GM18520 (cell line): Measurements from ENCODE around the gene PTPRCAP.
"Not testable (repeated sequence)": the region's sequence is repeated elsewhere in the genome, so short reads cannot be mapped to it uniquely, and the experiment has no call there.

Experiments used
- ATAC-seq: cut with Tn5 transposase; IDR thresholded peaks from one replicate; pipeline ENCODE4 v1.9.1; 2021; ENCODE audit not compliant: unreplicated experiment

Gene PTPRCAP

GRCh38 chr11:67437082-67437808 is at the start of gene PTPRCAP:
Gene PTPRCAP (minus strand): TSS chr11:67437682. CDS start chr11:67437619, 63 bp downstream.
- ATAC-seq: no peak

DNA sequence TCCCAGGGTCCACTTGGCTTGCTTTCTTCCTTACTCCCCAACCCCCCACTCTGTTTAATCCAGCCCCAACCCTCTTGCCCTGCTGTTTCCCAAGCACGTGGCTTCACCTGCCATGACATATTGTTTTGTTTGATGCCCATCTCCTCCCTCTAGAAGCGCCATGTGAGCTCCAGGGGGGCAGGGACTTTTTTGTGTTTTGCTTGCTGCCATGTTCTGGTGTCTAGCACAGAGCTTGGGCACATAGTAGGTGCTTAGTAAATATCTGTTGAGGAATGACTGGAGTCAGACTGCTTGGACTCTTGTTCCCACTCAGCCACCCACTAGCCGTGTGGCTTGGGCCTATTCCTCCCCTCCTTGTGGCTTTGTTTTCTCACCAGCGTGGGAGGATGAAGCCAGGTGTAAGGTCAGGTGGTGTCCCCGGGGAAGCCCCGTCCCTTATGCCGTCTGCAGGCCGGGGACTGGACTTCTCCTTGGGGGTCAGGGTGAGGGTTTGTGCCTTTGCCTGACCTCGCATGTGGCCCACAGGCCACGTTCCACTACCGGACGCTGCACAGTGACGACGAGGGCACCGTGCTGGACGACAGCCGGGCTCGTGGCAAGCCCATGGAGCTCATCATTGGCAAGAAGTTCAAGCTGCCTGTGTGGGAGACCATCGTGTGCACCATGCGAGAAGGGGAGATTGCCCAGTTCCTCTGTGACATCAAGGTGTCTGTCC is 49.2 kb upstream of the PTPRCAP start:
- peak; percentile 24 for ATAC-seq

- peak; percentile 22 for ATAC-seq
Observed at GRCh38 chr11:67485873-67486361, 48.4 kb upstream of the PTPRCAP start.

GRCh38 chr11:67484847-67485311 is 47.4 kb upstream of the PTPRCAP start:
- no peak for ATAC-seq

DNA sequence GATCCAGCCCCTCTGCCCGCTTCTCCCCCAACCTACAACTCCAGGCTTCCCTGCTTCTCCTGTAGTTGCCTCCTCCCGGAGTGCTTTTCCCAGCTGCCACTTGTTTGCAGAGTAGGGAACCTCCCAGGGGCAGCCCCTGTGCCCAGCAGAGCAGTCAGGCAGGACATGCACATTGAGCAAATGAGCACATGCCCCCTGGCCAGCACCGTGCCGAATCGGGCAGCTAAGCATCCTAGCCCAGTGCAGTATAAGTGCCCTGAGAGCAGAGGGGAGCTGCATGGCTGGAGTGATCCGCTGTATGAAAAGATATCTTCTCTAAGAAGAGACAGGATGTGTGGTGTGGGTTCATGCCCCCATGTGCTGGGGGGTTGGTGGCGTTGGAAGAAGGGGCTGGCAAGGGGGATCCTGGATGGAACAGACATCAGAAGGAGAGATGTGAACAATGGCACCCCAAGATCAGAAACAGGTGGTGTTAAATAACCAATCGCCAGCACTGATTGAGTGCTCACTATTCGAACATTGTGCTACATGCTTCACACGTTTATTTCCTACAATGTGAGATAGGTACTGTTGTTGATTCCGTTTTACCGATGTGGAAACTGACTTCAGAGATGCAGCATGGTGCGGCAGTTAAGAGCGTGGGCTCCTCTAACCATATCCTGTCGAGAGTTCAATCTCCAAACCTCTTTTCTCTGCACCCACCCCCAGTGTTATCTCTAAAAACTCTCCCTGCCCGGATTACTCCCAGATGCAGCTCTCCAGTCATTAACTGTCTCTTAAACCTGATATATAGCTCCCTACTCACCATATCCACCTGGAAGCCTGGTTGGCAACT is 46.6 kb upstream of the PTPRCAP start:
- ATAC-seq: no peak

DNA sequence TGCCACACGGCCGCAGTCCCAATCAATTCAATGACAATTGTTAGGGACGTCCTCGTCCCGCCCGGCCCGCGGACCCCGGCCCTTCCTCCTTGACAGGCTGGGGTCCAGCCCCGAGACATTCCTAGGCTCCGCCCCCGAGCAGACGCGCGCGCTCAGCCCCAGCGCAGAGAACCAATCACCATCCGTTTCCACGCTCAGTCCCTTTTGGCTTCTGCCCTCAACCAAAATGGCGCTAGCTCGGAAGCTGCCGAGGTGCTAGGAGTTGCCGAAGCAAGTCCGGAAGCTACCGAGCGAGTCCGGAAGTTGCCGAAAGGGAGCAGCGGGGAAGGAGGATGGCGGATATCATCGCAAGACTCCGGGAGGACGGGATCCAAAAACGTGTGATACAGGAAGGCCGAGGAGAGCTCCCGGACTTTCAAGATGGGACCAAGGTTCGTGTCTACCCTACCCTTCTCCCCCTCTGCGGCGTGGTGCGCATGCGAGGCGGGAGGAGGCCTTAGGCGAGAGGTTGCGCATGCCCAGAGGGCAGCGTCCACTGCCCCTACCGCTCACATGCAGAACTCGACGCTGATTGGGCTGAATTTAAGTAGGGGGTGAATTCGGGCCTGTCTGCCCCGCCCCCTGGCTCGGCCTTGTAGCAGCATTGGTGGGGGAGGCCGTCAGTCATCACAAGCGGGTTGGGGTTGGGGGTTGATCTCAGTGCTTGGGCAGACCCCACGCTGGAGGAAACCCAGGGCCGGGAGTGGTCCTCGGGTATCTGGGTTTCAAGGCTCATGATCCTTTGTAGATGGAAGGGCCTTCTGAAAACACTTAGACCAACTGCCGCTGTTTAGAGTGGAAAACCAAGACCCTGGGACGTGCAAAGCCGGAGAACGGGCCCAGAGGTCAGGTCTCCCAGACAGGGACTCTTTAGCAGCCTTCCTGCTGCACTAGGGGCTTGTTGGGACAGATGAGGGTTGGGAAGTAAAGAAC is 45.6 kb upstream of the PTPRCAP start, which contains the start of gene AIP:
Gene AIP (plus strand): TSS at position 200 of the 972 bp plus-strand sequence. CDS start 133 bp downstream, at position 333.
- ATAC-seq: peak; percentile 45

DNA sequence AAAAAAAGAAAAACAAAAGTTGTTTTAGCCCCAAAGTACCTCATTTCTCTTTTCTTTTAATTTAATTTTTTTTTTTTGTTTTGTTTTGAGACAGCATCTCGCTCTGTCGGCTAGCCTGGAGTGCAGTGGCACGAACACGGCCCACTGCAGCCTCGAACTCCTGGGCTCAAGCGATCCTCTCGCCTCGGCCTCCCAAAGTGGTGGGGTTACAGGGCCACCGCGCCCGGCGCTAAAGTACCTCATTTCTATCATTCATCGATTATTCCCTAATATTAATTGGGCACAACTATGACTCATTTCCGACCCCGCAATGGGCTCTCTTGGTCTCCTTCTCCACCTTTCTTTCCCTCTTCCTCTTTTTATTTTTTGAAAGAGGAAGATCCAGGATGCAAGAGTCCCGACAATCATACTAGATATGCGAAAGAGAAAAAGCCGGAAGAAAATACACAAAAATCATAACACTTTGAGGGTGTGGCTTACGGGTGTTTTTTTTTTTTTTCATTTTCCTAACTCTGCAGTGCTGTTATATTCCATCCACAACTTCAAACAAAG is 44.9 kb upstream of the PTPRCAP start:
- ATAC-seq: no peak

GRCh38 chr11:67477344-67478050 is 40.0 kb upstream of the PTPRCAP start:
- not testable (repeated sequence) for ATAC-seq

GRCh38 chr11:67476692-67477091 is 39.2 kb upstream of the PTPRCAP start:
- ATAC-seq: not testable (repeated sequence)

GRCh38 chr11:67472882-67473281 is 35.4 kb upstream of the PTPRCAP start:
- ATAC-seq: no peak

DNA sequence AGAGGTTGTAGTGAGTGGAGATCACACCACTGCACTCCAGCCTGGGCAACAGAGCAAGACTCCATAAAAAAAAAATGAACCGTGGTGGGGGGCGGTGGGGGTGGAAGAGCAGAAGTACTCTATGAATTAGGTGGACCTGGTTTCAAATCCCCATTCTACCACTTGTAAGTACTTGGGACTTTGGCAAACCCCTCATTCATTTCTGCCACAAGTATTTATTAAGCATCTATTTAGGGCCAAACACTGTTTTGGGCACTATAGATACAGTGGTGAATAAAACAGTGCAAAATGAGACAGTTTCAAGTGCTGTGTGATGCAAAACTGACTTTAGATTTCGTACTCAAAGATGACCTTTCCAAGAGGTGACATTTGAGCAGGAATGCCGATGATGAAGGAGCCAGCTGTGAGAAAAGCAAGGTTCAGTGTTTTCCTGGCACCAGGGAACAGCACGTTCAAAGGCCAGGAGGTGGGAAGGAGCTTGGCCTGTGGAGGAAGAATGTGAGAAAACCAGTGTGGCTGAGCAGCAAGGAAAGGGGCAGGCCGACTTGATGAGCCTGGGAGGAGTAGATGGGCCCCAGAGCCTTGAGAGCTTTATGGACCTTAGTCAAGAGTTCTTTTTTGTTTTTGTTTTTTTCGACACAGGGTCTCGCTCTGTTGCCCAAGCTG is 33.0 kb upstream of the PTPRCAP start:
- no peak for ATAC-seq

- ATAC-seq: no peak
Observed at GRCh38 chr11:67469508-67469811, 32.0 kb upstream of the PTPRCAP start.

- ATAC-seq: peak; percentile 68
Observed at GRCh38 chr11:67468759-67469507, 31.5 kb upstream of the PTPRCAP start, which contains the start of gene TMEM134. Gene TMEM134 (minus strand): TSS chr11:67469251. CDS start chr11:67469192, 59 bp downstream.

DNA sequence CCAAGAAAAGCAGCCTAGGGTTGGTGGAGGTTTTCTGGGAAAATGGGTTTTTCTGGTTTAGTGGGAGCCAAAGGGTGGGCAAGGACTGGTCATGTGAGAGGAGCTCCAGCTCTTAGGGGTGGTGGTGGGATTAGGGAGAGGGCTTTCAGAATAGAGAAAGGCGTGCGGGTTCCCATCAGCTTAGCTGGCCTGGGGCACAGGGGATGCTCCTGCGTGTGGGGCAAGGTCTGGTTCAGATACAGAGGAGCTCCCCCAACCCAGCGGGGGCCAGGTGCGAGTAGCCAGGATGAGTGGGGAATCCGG is 30.9 kb upstream of the PTPRCAP start:
- no peak for ATAC-seq

- no peak for ATAC-seq
Observed at GRCh38 chr11:67468056-67468455, 30.6 kb upstream of the PTPRCAP start.

- no peak for ATAC-seq
Observed at GRCh38 chr11:67466962-67467771, 29.7 kb upstream of the PTPRCAP start.

DNA sequence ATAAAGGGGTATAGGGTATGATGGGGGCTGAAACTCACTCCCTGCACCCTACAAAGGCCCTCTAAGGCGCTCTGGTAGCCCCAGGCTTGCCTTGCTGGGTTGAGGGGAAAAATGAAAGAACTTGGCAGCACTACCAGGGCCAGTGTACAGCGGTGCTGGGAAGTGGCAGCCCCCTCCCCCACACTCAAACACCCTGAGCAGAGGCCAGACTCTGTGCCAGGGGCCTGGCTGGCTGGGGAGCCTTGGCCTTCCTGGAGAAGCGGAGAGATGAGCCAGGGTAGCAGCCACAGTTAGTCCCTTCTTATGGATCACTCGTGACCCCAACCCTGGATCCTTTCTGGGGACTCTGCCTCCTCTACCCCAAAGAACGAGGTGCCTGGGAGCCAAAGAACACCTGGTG is 28.9 kb upstream of the PTPRCAP start:
- no peak for ATAC-seq
